Posterior cingulate gyrus (tissue), 11 donors: ENCODE data around the gene THTPA.

Source experiments
- DNase-seq, 10 donors: peaks; one replicate each; pipeline versions ENCODE4 v3.0.0 to v3.0.0-alpha.2; 2020 to 2021; ENCODE audit warnings: mixed read lengths in 3 of 10
- intact Hi-C: fragments of 100-400 bp; cut with DNase I; formaldehyde crosslinking; loops from one replicate; pipeline ENCODE4 v1.15.1; 2023

Gene THTPA

GRCh38 chr14:23548351-23549318 lies 7.4 kb upstream of the THTPA start:
- intact Hi-C loops = no loop called here
- peak in 2 of 10 donors; percentile 28 to 86 for DNase-seq

- DNase-seq = peak in 2 of 10 donors; percentile 24 to 84
Measured at GRCh38 chr14:23550131-23550811, 5.8 kb upstream of the THTPA start.

GRCh38 chr14:23550812-23551265 lies 5.2 kb upstream of the THTPA start:
- peak in 4 of 10 donors; percentile 33 to 87 (median 62) for DNase-seq
- intact Hi-C loops = no loop called here

More at GRCh38 chr14:23550131-23550811, 5.8 kb upstream of the THTPA start:
- intact Hi-C loops = no loop called here

GRCh38 chr14:23551266-23552028 lies 4.6 kb upstream of the THTPA start, which contains the start of gene ZFHX2:
Gene ZFHX2, minus strand, starts transcription at chr14:23551765. Its CDS starts 16,440 bp downstream, at chr14:23535325.
- intact Hi-C loops = no loop called here
- peak; percentile 86 to 98 (median 90) for DNase-seq

GRCh38 chr14:23555533-23555881 lies 564 bp upstream of the THTPA start:
- DNase-seq = no peak
- intact Hi-C loops = loop anchor here (5.0 kb wide), 1 partner anchor 228 kb away; no protein-coding TSS in a partner anchor

- intact Hi-C loops = loop anchor here (5.0 kb wide), 1 partner anchor 230 kb away; no protein-coding TSS in a partner anchor
- DNase-seq = peak in 3 of 10 donors; percentile 43 to 80 (median 55)
Measured at GRCh38 chr14:23556700-23557440, 799 bp downstream of the THTPA start.

- no peak for DNase-seq
- intact Hi-C loops = loop anchor here (5.0 kb wide), 1 partner anchor 230 kb away; no protein-coding TSS in a partner anchor
Measured at GRCh38 chr14:23557521-23557920, 1.4 kb downstream of the THTPA start.

GRCh38 chr14:23557946-23558345 lies 1.9 kb downstream of the THTPA start:
- DNase-seq = no peak
- intact Hi-C loops = loop anchor here (5.0 kb wide), 1 partner anchor 231 kb away; no protein-coding TSS in a partner anchor

- peak in 3 of 10 donors; percentile 39 to 60 (median 39) for DNase-seq
- intact Hi-C loops = loop anchor here (5.0 kb wide), 1 partner anchor 231 kb away; no protein-coding TSS in a partner anchor
Measured at GRCh38 chr14:23558346-23559009, 2.4 kb downstream of the THTPA start.

GRCh38 chr14:23559010-23559925 lies 3.2 kb downstream of the THTPA start:
- intact Hi-C loops = loop anchor here (5.0 kb wide), 1 partner anchor 232 kb away; no protein-coding TSS in a partner anchor
- peak in 8 of 10 donors; percentile 62 to 95 (median 69) for DNase-seq

GRCh38 chr14:23559926-23560520 lies 4.0 kb downstream of the THTPA start:
- DNase-seq = peak in 2 of 10 donors; percentile 3
- intact Hi-C loops = loop anchor here (5.0 kb wide), 1 partner anchor 233 kb away; no protein-coding TSS in a partner anchor

- intact Hi-C loops = no loop called here
- DNase-seq = peak in 2 of 10 donors; percentile 48 to 59
Measured at GRCh38 chr14:23561259-23561658, 5.2 kb downstream of the THTPA start.

GRCh38 chr14:23561873-23562821 lies 6.1 kb downstream of the THTPA start:
- DNase-seq = peak in 4 of 10 donors; percentile 59 to 91 (median 88)
- intact Hi-C loops = loop anchor here (1.0 kb wide), 1 partner anchor 84 kb away; no protein-coding TSS in a partner anchor

GRCh38 chr14:23562822-23563472 lies 6.9 kb downstream of the THTPA start:
- intact Hi-C loops = loop anchor here (1.0 kb wide), 1 partner anchor 85 kb away; no protein-coding TSS in a partner anchor
- DNase-seq = peak in 8 of 10 donors; percentile 58 to 92 (median 71)
